Measurements from ENCODE around the gene NMU. TPM values are rescaled to one million over a fixed set of nuclear protein-coding genes. Genes with fewer than 3 reads are reported as not detected.
"Not testable (repeated sequence)": the region's sequence is repeated elsewhere in the genome, so short reads cannot be mapped to it uniquely, and the experiment has no call there.

The NMU gene, protein sequence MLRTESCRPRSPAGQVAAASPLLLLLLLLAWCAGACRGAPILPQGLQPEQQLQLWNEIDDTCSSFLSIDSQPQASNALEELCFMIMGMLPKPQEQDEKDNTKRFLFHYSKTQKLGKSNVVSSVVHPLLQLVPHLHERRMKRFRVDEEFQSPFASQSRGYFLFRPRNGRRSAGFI
- total RNA-seq, result 1 to 10 TPM; 4.3 to 6.3 TPM
- polyA plus RNA-seq (ENCODE audit: insufficient read depth, low read depth, low replicate concordance), result 0.58 TPM
- long read RNA-seq, donor 1, transcript NMU-201 (10 exons, 816 nt), result major isoform, 6 of 7 reads
- long read RNA-seq, donor 1, partial matches to known transcripts, result 0 of 7 reads
- long read RNA-seq, donor 1, other reads (novel, unspliced or antisense), result 0 of 7 reads
- long read RNA-seq, donor 2, partial matches to known transcripts, result 0 of 1 reads
- long read RNA-seq, donor 2, other reads (novel, unspliced or antisense), result 0 of 1 reads

DNA sequence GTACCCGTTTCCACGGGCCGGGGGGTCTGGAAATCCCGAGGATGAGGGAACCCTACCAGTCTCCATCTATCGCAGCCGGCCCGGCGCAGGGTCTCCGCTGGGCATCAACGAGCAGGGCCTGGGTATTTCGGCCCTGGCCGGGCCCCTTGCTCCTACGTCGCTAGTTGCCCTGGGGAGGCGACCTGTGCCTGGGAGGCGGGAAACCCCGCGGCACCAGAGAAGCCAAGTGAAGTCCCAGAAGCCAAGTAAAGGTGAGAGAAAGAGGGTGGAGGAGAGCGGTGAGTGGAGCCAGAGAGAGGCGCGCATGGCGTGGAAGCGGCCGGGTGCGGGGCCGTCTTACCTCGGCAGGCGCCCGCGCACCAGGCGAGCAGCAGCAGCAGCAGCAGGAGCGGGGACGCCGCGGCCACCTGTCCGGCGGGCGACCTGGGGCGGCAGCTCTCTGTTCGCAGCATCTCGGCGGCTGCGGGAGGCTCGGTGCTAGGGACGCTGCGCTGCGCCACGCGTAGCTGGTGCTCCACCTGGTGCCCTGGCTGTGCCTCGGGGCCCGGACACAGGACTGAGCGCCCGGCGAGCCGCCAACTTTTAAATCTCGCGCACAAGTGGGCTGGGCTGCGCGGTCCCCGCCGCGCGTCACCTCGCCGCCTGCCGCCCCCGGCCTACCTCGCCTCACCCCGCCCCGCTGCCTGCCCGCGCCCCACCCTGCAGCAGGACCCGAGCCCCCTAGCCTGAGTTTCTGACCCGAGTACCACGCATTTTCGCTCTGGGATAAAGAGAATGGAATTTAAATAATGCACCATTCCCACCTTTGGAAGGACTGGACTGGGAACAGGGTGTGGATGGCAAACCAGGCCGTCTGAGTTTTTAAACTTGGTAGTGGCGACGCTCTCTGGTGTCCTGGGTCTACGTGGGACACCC, at the start of gene NMU:
Gene NMU (minus strand): TSS at position 558 of the 915 bp plus-strand sequence. CDS start 106 bp downstream, at position 452.
- Histone ChIP-seq H3K36me3 (ENCODE audit: low read depth, missing control alignments) (no peaks in the 10 kb centered on the region), H3K4me1 (no peaks in the 10 kb centered on the region), H3K27me3 (no peaks in the 10 kb centered on the region), H3K4me3 (peak within 1 kb of the TSS; percentile 26 to 41), H3K9me3 (no peaks in the 10 kb centered on the region), H3K27ac (no peak within 1 kb of the TSS)
- intact Hi-C loops (cut with DNase I; ENCODE audit: low total_unique reads), result no loop called here
- 0 to 1% methylated on average over 49 to 64 of the region's 80 CpGs for WGBS, 2 donors
- peak; percentile 42 for DNase-seq
- TF ChIP-seq POLR2A (IDR thresholded peaks at IDR 0.05), result no peak
- TF ChIP-seq, protein P1, sequence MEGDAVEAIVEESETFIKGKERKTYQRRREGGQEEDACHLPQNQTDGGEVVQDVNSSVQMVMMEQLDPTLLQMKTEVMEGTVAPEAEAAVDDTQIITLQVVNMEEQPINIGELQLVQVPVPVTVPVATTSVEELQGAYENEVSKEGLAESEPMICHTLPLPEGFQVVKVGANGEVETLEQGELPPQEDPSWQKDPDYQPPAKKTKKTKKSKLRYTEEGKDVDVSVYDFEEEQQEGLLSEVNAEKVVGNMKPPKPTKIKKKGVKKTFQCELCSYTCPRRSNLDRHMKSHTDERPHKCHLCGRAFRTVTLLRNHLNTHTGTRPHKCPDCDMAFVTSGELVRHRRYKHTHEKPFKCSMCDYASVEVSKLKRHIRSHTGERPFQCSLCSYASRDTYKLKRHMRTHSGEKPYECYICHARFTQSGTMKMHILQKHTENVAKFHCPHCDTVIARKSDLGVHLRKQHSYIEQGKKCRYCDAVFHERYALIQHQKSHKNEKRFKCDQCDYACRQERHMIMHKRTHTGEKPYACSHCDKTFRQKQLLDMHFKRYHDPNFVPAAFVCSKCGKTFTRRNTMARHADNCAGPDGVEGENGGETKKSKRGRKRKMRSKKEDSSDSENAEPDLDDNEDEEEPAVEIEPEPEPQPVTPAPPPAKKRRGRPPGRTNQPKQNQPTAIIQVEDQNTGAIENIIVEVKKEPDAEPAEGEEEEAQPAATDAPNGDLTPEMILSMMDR (IDR thresholded peaks at IDR 0.05), result no peak

DNA sequence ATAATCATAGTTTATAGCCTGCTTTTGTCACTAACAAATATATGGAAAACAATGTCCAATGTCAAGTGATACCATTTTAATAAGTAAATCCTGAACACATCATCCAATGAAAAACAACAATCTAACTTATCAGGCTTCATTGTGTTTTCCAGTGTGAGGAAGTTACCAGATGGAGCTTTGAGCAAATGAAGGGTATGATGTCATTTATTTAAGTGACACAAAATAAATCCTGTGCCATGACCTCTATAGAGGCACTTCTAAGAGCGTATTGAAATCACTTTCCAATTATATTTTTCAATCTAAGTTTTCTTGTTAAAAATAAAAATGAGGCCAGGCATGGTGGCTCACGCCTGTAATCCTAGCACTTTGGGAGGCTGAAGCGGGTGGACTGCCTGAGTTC, 48.2 kb upstream of the NMU start:
- Histone ChIP-seq H3K4me3 (no peak overlapping the region), H3K4me1 (no peaks in the 10 kb centered on the region), H3K36me3 (ENCODE audit: low read depth, missing control alignments) (no peaks in the 10 kb centered on the region), H3K9me3 (no peaks in the 10 kb centered on the region), H3K27ac (no peak overlapping the region), H3K27me3 (no peaks in the 10 kb centered on the region)
- TF ChIP-seq POLR2A (IDR thresholded peaks at IDR 0.05), result no peak
- TF ChIP-seq, protein P1 (IDR thresholded peaks at IDR 0.05), result no peak
- intact Hi-C loops (cut with DNase I; ENCODE audit: low total_unique reads), result no loop called here
- no peak for DNase-seq
- 91 to 94% methylated on average over 3 of the region's 3 CpGs for WGBS, 2 donors

DNA sequence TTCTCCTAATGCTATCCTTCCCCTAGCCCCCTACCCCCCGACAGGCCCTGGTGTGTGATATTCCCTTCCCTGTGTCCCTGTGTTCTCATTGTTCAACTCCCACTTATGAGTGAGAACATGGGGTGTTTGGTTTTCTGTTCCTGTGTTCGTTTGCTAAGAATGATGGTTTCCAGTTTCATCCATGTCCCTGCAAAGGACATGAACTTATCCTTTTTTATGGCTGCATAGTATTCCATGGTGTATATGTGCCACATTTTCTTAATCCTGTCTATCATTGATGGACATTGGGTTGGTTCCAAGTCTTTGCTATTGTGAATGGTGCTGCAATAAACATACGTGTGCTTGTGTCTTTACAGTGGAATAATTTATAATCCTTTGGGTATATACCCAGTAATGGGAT, 46.7 kb upstream of the NMU start:
- H3K27me3 ChIP-seq; DNase-seq; H3K36me3 ChIP-seq (ENCODE audit: low read depth, missing control alignments); H3K4me1 ChIP-seq; H3K9me3 ChIP-seq; intact Hi-C loops (cut with DNase I; ENCODE audit: low total_unique reads); H3K4me3 ChIP-seq; H3K27ac ChIP-seq: not testable (repeated sequence)
- WGBS, 2 donors, result 90 to 91% methylated on average over 3 of the region's 3 CpGs

DNA sequence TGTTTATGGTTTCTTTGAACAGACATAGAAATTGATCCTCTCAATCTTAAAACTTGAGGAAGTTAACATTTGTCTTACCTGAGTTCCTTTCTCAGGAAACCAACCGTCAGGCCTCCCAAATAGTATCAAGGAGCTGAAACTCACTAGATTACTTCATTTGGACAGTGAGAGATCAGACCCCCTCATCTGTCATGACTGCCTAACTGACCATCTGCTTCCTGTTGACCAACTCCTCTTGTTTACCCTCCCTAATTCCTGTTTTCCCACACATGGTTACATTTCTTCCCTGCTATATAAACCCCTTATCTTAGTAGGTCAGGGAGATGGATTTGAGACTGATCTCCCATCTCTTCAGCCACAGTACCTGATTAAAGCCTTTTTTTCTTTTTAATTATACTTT, 46.2 kb upstream of the NMU start:
- H3K4me1 ChIP-seq, result no peaks in the 10 kb centered on the region
- intact Hi-C loops (cut with DNase I; ENCODE audit: low total_unique reads), result no loop called here
- no peaks in the 10 kb centered on the region for H3K36me3 ChIP-seq (ENCODE audit: low read depth, missing control alignments)
- no peak overlapping the region for H3K27ac ChIP-seq
- TF ChIP-seq POLR2A (IDR thresholded peaks at IDR 0.05), result no peak
- TF ChIP-seq, protein P1 (IDR thresholded peaks at IDR 0.05), result no peak
- H3K27me3 ChIP-seq, result no peaks in the 10 kb centered on the region
- H3K9me3 ChIP-seq, result no peaks in the 10 kb centered on the region
- H3K4me3 ChIP-seq, result no peak overlapping the region
- 76% methylated on average over 1 of the region's 1 CpG for WGBS, 2 donors
- DNase-seq, result no peak

DNA sequence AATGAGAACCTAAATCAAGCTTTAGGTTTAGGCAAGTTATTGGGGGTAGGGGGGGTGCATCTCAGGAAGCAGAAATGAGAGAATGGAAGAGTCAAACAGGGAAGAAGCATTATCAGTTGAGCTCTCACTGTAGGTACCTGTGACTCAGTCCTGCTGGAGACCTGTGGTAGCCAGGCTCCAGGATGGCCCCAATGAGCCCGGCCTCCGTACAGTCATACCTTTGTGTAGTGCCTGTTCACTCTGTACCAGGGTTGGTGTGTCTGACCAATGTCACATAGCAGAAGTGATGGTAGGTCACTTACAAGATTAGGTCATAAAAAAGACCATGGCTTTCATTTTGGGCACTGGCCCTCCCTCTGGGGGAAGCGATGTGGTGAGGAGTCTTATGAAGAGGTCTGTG, 45.3 kb upstream of the NMU start:
- H3K4me3 ChIP-seq, result no peak overlapping the region
- no peaks in the 10 kb centered on the region for H3K27me3 ChIP-seq
- no peak for DNase-seq
- no peaks in the 10 kb centered on the region for H3K9me3 ChIP-seq
- H3K27ac ChIP-seq, result no peak overlapping the region
- intact Hi-C loops (cut with DNase I; ENCODE audit: low total_unique reads), result no loop called here
- no peaks in the 10 kb centered on the region for H3K4me1 ChIP-seq
- WGBS, 2 donors, result 90 to 94% methylated on average over 3 of the region's 3 CpGs
- TF ChIP-seq POLR2A (IDR thresholded peaks at IDR 0.05), result no peak
- H3K36me3 ChIP-seq (ENCODE audit: low read depth, missing control alignments), result no peaks in the 10 kb centered on the region

Measured in testis (tissue), 5 donors.